Ovary (tissue), 3 donors: Measurements from ENCODE around the gene PTPRO.

Source experiments
- CTCF ChIP-seq, 3 donors: fragments of 450-650 bp in 2 of 3; fragments of 200-600 bp in 1 of 3; IDR thresholded peaks; one replicate each; pipeline versions ENCODE4 v1.5.1 to v1.8.0; 2016 to 2022; ENCODE audit warnings: antibody characterized with exemption in 3 of 3, mild to moderate bottlenecking in 1 of 3
- POLR2A ChIP-seq: fragments of 450-650 bp; IDR thresholded peaks from one replicate; pipeline ENCODE4 v1.6.1; 2017; ENCODE audit warnings: antibody characterized with exemption, mild to moderate bottlenecking, moderate library complexity
- donor health status: DM: no; HTN: no; CAD: no.

DNA sequence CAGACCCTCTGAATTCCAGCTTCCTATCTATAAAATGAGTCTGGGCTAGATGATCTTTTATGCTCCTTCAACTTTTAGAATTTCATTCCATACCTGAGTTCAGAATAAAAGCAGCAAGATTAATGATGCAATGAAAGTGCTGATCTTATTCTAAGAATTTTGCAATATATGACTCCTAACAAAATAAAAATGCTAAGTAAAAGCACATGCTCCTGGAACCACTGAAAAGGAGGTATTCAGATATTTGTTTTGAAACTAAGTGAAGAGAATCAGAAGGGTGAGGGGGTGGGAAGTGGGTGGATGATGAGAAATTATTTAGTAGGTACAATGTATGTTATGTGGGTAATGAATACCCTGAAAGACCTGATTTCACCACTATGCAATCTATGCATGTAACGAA, 216.6 kb downstream of the PTPRO start:
- no peak for TF ChIP-seq CTCF (IDR thresholded peaks at IDR 0.05)
- TF ChIP-seq POLR2A = no peak
